ENCODE measurements around the gene FLAD1. TPM values are rescaled to one million over a fixed set of nuclear protein-coding genes. Genes with fewer than 3 reads are reported as not detected.

FLAD1 gene
- 26.9 and 27.1 TPM in 2 replicates for total RNA-seq (2012; rRNA removed)

GRCh38 chr1:154982897-154983648 lies at the start of gene FLAD1:
TSS of gene FLAD1 (plus strand) at chr1:154983344. CDS start at chr1:154983695, 351 bp downstream.
- peaks cover 16% of the 10 kb centered on the region for H3K4me1 ChIP-seq (ENCODE audit: control insufficient read depth, insufficient read depth, low read length)
- H3K27me3 ChIP-seq (ENCODE audit: control insufficient read depth, insufficient read depth, low read length) = no peaks in the 10 kb centered on the region
- peaks cover 22% of the 10 kb centered on the region for H3K36me3 ChIP-seq (ENCODE audit: insufficient read depth, low read length)
- peak within 1 kb of the TSS; percentile 75 for H3K4me3 ChIP-seq (ENCODE audit: low read length)
- H3K4me2 ChIP-seq (ENCODE audit: low read length) = peak within 1 kb of the TSS; percentile 89
- H3K9ac ChIP-seq (ENCODE audit: low read depth, low read length) = peak within 1 kb of the TSS; percentile 88
- H3K9me3 ChIP-seq (replicated peaks; ENCODE audit: low read length) = no peaks in the 10 kb centered on the region

- Histone ChIP-seq H3K9ac (ENCODE audit: low read depth, low read length) (no peak overlapping the region), H3K4me1 (ENCODE audit: control insufficient read depth, insufficient read depth, low read length) (peaks cover 12% of the 10 kb centered on the region), H3K4me2 (ENCODE audit: low read length) (no peak overlapping the region), H3K27me3 (ENCODE audit: control insufficient read depth, insufficient read depth, low read length) (no peaks in the 10 kb centered on the region), H3K9me3 (replicated peaks; ENCODE audit: low read length) (no peaks in the 10 kb centered on the region), H3K4me3 (ENCODE audit: low read length) (no peak overlapping the region), H3K36me3 (ENCODE audit: insufficient read depth, low read length) (no peaks in the 10 kb centered on the region)
These were observed 48.7 kb upstream of the FLAD1 start for GRCh38 chr1:154934358-154934948.

GRCh38 chr1:154935749-154936554 lies 47.2 kb upstream of the FLAD1 start:
- Histone ChIP-seq H3K4me2 (ENCODE audit: low read length) (peak overlapping the region; percentile 93), H3K36me3 (ENCODE audit: insufficient read depth, low read length) (no peaks in the 10 kb centered on the region), H3K9ac (ENCODE audit: low read depth, low read length) (peak overlapping the region; percentile 95), H3K27me3 (ENCODE audit: control insufficient read depth, insufficient read depth, low read length) (no peaks in the 10 kb centered on the region), H3K4me3 (ENCODE audit: low read length) (peak overlapping the region; percentile 81), H3K4me1 (ENCODE audit: control insufficient read depth, insufficient read depth, low read length) (peaks cover 12% of the 10 kb centered on the region), H3K9me3 (replicated peaks; ENCODE audit: low read length) (no peaks in the 10 kb centered on the region)

GRCh38 chr1:154936555-154937084 lies 46.5 kb upstream of the FLAD1 start, which contains the start of gene PMVK:
TSS of gene PMVK (minus strand) at chr1:154936719. CDS start at chr1:154936685, 34 bp downstream.
- peaks cover 12% of the 10 kb centered on the region for H3K4me1 ChIP-seq (ENCODE audit: control insufficient read depth, insufficient read depth, low read length)
- no peaks in the 10 kb centered on the region for H3K36me3 ChIP-seq (ENCODE audit: insufficient read depth, low read length)
- H3K4me2 ChIP-seq (ENCODE audit: low read length) = peak within 1 kb of the TSS; percentile 93
- H3K9me3 ChIP-seq (replicated peaks; ENCODE audit: low read length) = no peaks in the 10 kb centered on the region
- H3K9ac ChIP-seq (ENCODE audit: low read depth, low read length) = peak within 1 kb of the TSS; percentile 95
- H3K4me3 ChIP-seq (ENCODE audit: low read length) = peak within 1 kb of the TSS; percentile 81
- no peaks in the 10 kb centered on the region for H3K27me3 ChIP-seq (ENCODE audit: control insufficient read depth, insufficient read depth, low read length)

GRCh38 chr1:154937085-154937987 lies 45.8 kb upstream of the FLAD1 start:
- Histone ChIP-seq H3K9me3 (replicated peaks; ENCODE audit: low read length) (no peaks in the 10 kb centered on the region), H3K9ac (ENCODE audit: low read depth, low read length) (peak overlapping the region; percentile 95), H3K4me1 (ENCODE audit: control insufficient read depth, insufficient read depth, low read length) (peaks cover 12% of the 10 kb centered on the region), H3K4me3 (ENCODE audit: low read length) (peak overlapping the region; percentile 81), H3K4me2 (ENCODE audit: low read length) (peak overlapping the region; percentile 93), H3K36me3 (ENCODE audit: insufficient read depth, low read length) (no peaks in the 10 kb centered on the region), H3K27me3 (ENCODE audit: control insufficient read depth, insufficient read depth, low read length) (no peaks in the 10 kb centered on the region)

- Histone ChIP-seq H3K4me2 (ENCODE audit: low read length) (peak overlapping the region; percentile 93), H3K4me3 (ENCODE audit: low read length) (peak overlapping the region; percentile 81), H3K36me3 (ENCODE audit: insufficient read depth, low read length) (no peaks in the 10 kb centered on the region), H3K9me3 (replicated peaks; ENCODE audit: low read length) (no peaks in the 10 kb centered on the region), H3K4me1 (ENCODE audit: control insufficient read depth, insufficient read depth, low read length) (peaks cover 12% of the 10 kb centered on the region), H3K27me3 (ENCODE audit: control insufficient read depth, insufficient read depth, low read length) (no peaks in the 10 kb centered on the region), H3K9ac (ENCODE audit: low read depth, low read length) (peak overlapping the region; percentile 95)
These were observed 45.2 kb upstream of the FLAD1 start for GRCh38 chr1:154937988-154938386.

GRCh38 chr1:154938604-154939399 lies 44.3 kb upstream of the FLAD1 start:
- Histone ChIP-seq H3K36me3 (ENCODE audit: insufficient read depth, low read length) (no peaks in the 10 kb centered on the region), H3K4me1 (ENCODE audit: control insufficient read depth, insufficient read depth, low read length) (peaks cover 12% of the 10 kb centered on the region)

GRCh38 chr1:154940213-154940560 lies 43.0 kb upstream of the FLAD1 start:
- Histone ChIP-seq H3K36me3 (ENCODE audit: insufficient read depth, low read length) (no peaks in the 10 kb centered on the region), H3K4me2 (ENCODE audit: low read length) (no peak overlapping the region), H3K9me3 (replicated peaks; ENCODE audit: low read length) (no peaks in the 10 kb centered on the region), H3K4me3 (ENCODE audit: low read length) (no peak overlapping the region), H3K4me1 (ENCODE audit: control insufficient read depth, insufficient read depth, low read length) (peaks cover 12% of the 10 kb centered on the region), H3K9ac (ENCODE audit: low read depth, low read length) (no peak overlapping the region), H3K27me3 (ENCODE audit: control insufficient read depth, insufficient read depth, low read length) (no peaks in the 10 kb centered on the region)

More at GRCh38 chr1:154938604-154939399, 44.3 kb upstream of the FLAD1 start:
- Histone ChIP-seq H3K4me3 (ENCODE audit: low read length) (no peak overlapping the region), H3K27me3 (ENCODE audit: control insufficient read depth, insufficient read depth, low read length) (no peaks in the 10 kb centered on the region), H3K9me3 (replicated peaks; ENCODE audit: low read length) (no peaks in the 10 kb centered on the region), H3K4me2 (ENCODE audit: low read length) (no peak overlapping the region), H3K9ac (ENCODE audit: low read depth, low read length) (no peak overlapping the region)

- H3K4me1 ChIP-seq (ENCODE audit: control insufficient read depth, insufficient read depth, low read length) = peaks cover 12% of the 10 kb centered on the region
- no peaks in the 10 kb centered on the region for H3K9me3 ChIP-seq (replicated peaks; ENCODE audit: low read length)
- H3K9ac ChIP-seq (ENCODE audit: low read depth, low read length) = no peak overlapping the region
- no peak overlapping the region for H3K4me2 ChIP-seq (ENCODE audit: low read length)
- H3K4me3 ChIP-seq (ENCODE audit: low read length) = no peak overlapping the region
- no peaks in the 10 kb centered on the region for H3K27me3 ChIP-seq (ENCODE audit: control insufficient read depth, insufficient read depth, low read length)
- no peaks in the 10 kb centered on the region for H3K36me3 ChIP-seq (ENCODE audit: insufficient read depth, low read length)
These were observed 42.4 kb upstream of the FLAD1 start for GRCh38 chr1:154940651-154941194.
